Activated B cell treated with CpG ODN at 0.5 μM for 24 hours (primary cell): ENCODE data around the gene NUP153. TPM values are rescaled to one million over a fixed set of nuclear protein-coding genes. Genes with fewer than 3 reads are reported as not detected.
"Not testable (repeated sequence)": the region's sequence is repeated elsewhere in the genome, so short reads cannot be mapped to it uniquely, and the experiment has no call there.

Experiments
- ATAC-seq: fragments of 200-7000 bp; cut with Tn5 transposase; one replicate; pipeline ENCODE4 v1.10.0; 2021; ENCODE audit warnings: low read depth, mild to moderate bottlenecking, moderate library complexity
- CTCF ChIA-PET: fragments of 350-600 bp; sonication (Branson Sonifier 250); formaldehyde crosslinking; loops from one replicate; lab custom pipeline; 2021; ENCODE audit warnings: antibody characterized with exemption; lab: Charles Lee
- POLR2A ChIA-PET: fragments of 350-600 bp; sonication (Branson Sonifier 250); formaldehyde crosslinking; loops from one replicate; lab custom pipeline; 2021; ENCODE audit warnings: antibody characterized with exemption; lab: Charles Lee
- DNase-seq: peaks from one replicate; pipeline ENCODE4 v3.0.0; 2022
- H3K27ac Mint-ChIP-seq: one replicate; pipeline ENCODE4 v1.8.0; 2020; ENCODE audit warnings: mixed read lengths
- H3K27me3 Mint-ChIP-seq: one replicate; pipeline ENCODE4 v1.8.0; 2021; ENCODE audit warnings: mixed read lengths
- H3K36me3 Mint-ChIP-seq: one replicate; pipeline ENCODE4 v1.8.0; 2021; ENCODE audit warnings: low read depth, mixed read lengths
- H3K4me1 Mint-ChIP-seq: one replicate; pipeline ENCODE4 v1.8.0; 2021; ENCODE audit warnings: mixed read lengths
- H3K4me3 Mint-ChIP-seq: one replicate; pipeline ENCODE4 v1.8.0; 2020; ENCODE audit warnings: mild to moderate bottlenecking, mixed read lengths
- H3K9me3 Mint-ChIP-seq: one replicate; pipeline ENCODE4 v1.8.0; 2020; ENCODE audit warnings: mixed read lengths
- intact Hi-C: fragments of 100-400 bp; cut with micrococcal nuclease; formaldehyde crosslinking; loops from one replicate; pipeline ENCODE4 v1.15.1; 2024
- total RNA-seq: library from RNA; stranded (reverse); gene quantifications from 2 replicates; pipeline ENCODE4 v1.2.3, GENCODE V29; 2022
- TF ChIP-seq, protein P1 (sequence below): fragments of 200-600 bp; IDR thresholded peaks from one replicate; pipeline ENCODE4 v1.8.0; 2022; ENCODE audit warnings: antibody characterized with exemption, mild to moderate bottlenecking

Gene NUP153
- total RNA-seq: 59.2 and 63.8 TPM in 2 replicates

DNA sequence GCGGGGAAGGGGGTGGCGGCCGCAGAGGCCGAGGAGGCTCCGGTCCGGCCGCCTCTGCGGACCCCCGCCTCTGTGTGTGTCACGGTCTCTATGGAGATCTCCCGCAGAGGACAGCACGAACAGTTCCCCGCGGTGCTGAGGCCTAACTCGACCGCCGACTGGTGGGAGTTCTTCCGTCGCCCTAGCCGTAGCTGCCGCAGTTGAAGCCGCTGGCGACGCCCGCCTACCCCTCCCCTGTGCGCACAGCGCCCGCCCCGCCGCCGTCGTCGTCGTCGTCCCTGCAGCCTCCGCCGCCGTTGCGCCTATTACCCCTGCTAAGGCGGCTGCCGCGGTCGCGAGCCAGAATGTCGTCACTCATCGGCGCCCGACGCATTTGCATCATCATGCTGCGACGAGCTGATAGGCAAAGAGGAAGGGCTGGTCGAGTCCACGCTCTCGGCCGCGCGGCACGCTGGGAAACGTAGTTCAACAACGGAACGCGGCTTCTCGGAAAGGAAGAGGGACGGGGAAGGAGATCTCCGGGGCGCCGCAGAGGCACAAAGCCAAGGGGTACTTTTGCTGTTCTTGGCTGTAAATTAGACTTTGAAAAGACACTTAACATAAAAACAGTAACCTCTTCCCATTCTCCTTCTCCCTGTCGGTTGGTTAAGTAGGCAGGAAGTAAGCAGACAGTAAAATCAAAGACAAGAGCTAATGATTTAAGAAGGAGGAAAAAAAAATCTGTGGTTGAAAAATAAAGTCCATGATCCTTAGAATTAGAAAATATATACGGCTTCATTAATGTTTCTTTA lies at the start of gene NUP153:
NUP153 (minus strand) TSS at position 346 of the 791 bp plus-strand sequence. CDS start 538 bp downstream, outside the sequence.
- CTCF ChIA-PET: interaction anchor here (1.1 to 2.1 kb wide), 3 partner anchors 9 to 97 kb away, joined by 3 to 6 read pairs (median 3); no protein-coding TSS in a partner anchor
- peaks cover 44% of the 10 kb centered on the region for H3K4me1 Mint-ChIP-seq
- intact Hi-C loops: loop anchor here (1.0 to 10.0 kb wide), 10 partner anchors 106 to 1802 kb away; partner anchors contain the start of genes ATXN1, DEK, FAM8A1 and KDM1B

DNA sequence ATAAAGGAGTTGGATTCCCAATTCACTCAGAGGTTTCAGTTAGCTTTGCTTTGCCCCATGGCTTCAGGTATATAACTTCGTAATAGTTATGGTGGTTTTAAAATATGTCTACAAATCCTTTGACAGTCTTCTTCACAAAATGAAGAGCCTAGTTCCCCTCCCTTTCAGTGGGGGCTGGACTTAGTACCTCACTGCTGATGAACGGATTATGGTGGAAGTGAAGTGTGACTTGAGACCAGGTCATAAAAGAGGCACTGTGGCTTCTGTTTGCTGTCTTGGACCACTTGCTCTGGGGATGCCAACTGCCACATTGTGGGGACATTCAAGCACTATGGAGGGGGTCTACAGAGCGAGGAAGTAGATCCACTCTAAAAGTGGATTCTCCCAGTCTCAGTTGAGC lies 47.5 kb upstream of the NUP153 start:
- Mint-ChIP-seq H3K4me1 (no peaks in the 10 kb centered on the region), H3K27ac (no peak overlapping the region), H3K27me3 (no peaks in the 10 kb centered on the region), H3K4me3 (no peak overlapping the region), H3K9me3 (no peaks in the 10 kb centered on the region), H3K36me3 (no peaks in the 10 kb centered on the region)
- ChIA-PET POLR2A (no interaction called here), CTCF (no interaction called here)
- no peak for DNase-seq
- intact Hi-C loops: no loop called here
- ATAC-seq: no peak
- TF ChIP-seq, protein P1, sequence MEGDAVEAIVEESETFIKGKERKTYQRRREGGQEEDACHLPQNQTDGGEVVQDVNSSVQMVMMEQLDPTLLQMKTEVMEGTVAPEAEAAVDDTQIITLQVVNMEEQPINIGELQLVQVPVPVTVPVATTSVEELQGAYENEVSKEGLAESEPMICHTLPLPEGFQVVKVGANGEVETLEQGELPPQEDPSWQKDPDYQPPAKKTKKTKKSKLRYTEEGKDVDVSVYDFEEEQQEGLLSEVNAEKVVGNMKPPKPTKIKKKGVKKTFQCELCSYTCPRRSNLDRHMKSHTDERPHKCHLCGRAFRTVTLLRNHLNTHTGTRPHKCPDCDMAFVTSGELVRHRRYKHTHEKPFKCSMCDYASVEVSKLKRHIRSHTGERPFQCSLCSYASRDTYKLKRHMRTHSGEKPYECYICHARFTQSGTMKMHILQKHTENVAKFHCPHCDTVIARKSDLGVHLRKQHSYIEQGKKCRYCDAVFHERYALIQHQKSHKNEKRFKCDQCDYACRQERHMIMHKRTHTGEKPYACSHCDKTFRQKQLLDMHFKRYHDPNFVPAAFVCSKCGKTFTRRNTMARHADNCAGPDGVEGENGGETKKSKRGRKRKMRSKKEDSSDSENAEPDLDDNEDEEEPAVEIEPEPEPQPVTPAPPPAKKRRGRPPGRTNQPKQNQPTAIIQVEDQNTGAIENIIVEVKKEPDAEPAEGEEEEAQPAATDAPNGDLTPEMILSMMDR: no peak

More for the DNA sequence above, at the start of gene NUP153:
- Mint-ChIP-seq H3K27me3 (no peaks in the 10 kb centered on the region), H3K36me3 (peaks cover 18% of the 10 kb centered on the region), H3K4me3 (peak within 1 kb of the TSS; percentile 89), H3K9me3 (no peaks in the 10 kb centered on the region), H3K27ac (peak within 1 kb of the TSS; percentile 95)
- POLR2A ChIA-PET: interaction anchor here (0.6 to 2.6 kb wide), 10 partner anchors 8 to 948 kb away, joined by 3 to 30 read pairs (median 4); partner anchors contain the start of genes FAM8A1, KDM1B, RNF144B and TPMT
- TF ChIP-seq, protein P1: no peak
- peak; percentile 100 for DNase-seq
- ATAC-seq: peak; percentile 67

DNA sequence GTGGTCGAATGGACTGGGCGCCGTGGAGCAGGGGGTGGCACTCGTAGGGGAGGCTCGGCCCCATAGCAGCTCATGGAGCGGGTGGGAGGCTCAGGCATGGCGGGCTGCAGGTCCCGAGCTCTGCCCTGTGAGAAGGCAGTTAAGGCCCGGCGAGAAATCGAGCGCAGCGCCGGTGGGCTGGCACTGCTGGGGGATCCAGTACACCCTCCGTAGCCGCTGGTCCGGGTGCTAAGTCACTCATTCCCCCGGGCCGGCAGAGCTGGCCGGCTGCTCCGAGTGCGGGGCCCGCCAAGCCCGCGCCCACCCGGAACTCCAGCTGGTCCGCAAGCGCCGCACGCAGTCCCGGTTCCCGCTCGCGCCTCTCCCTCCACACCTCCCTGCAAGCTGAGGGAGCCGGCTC lies 38.6 kb upstream of the NUP153 start:
- H3K4me1 Mint-ChIP-seq: peaks cover 11% of the 10 kb centered on the region
- H3K27me3 Mint-ChIP-seq, H3K9me3 Mint-ChIP-seq, DNase-seq, POLR2A ChIA-PET, H3K36me3 Mint-ChIP-seq, CTCF ChIA-PET, H3K27ac Mint-ChIP-seq, intact Hi-C loops, H3K4me3 Mint-ChIP-seq, ATAC-seq: not testable (repeated sequence)

- CTCF ChIA-PET, H3K27me3 Mint-ChIP-seq, DNase-seq, H3K36me3 Mint-ChIP-seq, intact Hi-C loops, H3K9me3 Mint-ChIP-seq, H3K4me3 Mint-ChIP-seq, POLR2A ChIA-PET, H3K27ac Mint-ChIP-seq, ATAC-seq: not testable (repeated sequence)
- H3K4me1 Mint-ChIP-seq: peaks cover 11% of the 10 kb centered on the region
These were observed 38.1 kb upstream of the NUP153 start for GRCh38 chr6:17744757-17745308.

DNA sequence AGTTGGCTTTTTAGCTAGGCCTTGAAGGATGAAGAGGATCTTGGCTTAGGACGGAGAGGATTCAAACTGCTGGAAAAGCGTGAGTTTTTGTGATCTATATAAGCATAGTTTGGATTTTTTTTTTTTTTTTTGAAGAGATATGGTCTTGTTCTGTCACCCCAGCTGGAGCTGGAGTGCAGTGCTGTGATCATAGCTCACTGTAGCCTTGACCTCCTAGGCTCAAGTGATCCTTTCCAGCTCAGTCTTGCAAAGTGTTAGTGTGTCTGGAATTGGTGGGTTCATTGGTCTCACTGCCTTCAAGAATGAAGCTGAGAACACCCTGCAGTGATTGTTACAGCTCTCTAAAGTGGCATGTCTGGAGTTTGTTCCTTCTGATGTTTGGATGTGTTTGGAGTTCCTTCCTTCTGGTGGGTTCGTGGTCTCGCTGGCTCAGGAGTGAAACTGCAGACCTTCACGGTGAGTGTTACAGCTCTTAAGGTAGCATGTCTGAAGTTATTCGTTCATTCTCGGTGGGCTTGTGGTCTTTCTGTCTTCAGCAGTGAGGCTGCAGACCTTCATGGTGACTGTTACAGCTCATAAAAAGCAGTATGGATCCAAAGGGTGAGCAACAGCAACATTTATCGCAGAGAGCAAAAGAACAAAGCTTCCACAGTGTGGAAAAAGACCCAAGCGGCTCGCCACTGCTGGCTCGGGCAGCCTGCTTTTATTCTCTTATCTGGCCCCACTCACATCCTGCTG lies 37.5 kb upstream of the NUP153 start:
- Mint-ChIP-seq H3K27me3 (no peaks in the 10 kb centered on the region), H3K9me3 (peaks cover 3% of the 10 kb centered on the region), H3K4me1 (peaks cover 11% of the 10 kb centered on the region), H3K36me3 (no peaks in the 10 kb centered on the region), H3K27ac (no peak overlapping the region), H3K4me3 (no peak overlapping the region)
- ChIA-PET POLR2A (no interaction called here), CTCF (no interaction called here)
- ATAC-seq: no peak
- TF ChIP-seq, protein P1: no peak
- intact Hi-C loops: no loop called here
- DNase-seq: no peak
